CD4-positive, alpha-beta T cell treated with Interleukin-15 for 1 hour (primary cell): Measurements from ENCODE around the gene NEDD4.
"Not testable (repeated sequence)": the region's sequence is repeated elsewhere in the genome, so short reads cannot be mapped to it uniquely, and the experiment has no call there.

Experiments
- DNase-seq: peaks from one replicate; pipeline ENCODE4 v3.0.0-alpha.2; 2020

The NEDD4 gene

DNA sequence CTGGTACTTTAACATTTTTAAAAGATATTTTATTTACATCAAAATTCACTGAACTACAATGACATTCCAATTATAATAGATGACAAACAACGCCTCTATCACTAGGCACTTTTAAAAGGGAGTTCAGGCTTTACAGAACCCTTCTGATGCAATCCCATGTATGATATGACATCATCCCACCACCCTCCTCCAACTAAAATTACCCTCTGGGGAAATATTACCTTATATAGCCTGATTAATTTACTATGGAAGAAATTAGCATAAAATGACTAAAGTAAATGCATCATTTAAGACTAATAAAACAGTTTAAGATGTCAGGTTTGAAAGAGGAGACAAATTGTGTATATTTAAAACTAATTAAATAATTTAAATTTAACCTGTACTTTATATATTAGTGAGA lies 10.4 kb upstream of the NEDD4 start:
- DNase-seq, result not testable (repeated sequence)

DNA sequence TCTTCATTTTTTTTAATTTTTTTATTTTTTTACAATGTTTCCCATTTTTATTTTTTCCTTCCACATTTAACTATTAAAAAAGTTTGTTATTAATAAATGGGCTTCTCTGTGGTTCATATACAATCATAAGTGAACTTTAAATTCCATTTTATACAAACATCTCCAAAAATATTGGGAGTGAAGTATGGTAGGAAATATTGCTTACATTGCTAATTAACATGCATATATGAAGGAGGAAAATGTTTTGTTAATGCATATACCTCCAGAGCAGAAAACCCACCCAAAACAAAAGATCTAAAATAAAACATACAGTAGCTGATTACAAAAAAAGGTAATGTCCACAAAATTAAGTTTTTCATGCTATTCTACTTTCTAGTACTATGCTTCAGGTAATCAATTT lies 9.9 kb upstream of the NEDD4 start:
- DNase-seq, result not testable (repeated sequence)

DNA sequence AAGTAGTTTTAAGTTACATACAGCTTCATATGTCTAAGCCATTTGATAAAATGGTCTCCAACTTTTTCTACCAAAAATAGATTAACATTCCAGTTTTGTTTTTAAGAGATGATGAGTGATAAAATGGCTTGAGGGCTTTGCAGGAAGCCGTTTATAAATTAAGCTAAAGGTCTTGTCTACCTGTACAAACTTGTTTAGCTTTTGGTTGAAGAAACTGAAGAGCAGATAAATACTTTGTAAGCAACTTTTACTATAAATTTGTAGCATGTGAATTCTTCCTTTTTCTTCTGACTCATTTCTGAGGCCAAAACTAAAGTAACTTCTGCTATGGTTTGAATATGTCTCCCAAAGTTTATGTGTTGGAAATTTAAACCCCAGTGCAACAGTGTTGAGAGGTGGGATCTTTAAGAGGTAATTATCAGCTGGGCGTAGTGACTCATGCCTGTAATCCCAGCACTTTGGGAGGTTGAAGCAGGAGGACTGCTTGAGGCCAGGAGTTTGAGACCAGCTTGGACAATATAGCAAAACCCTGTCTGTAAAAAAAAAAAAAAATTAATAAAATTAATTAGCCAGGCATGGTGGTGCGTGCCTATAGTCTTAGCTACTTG lies 8.2 kb upstream of the NEDD4 start:
- no peak for DNase-seq

DNA sequence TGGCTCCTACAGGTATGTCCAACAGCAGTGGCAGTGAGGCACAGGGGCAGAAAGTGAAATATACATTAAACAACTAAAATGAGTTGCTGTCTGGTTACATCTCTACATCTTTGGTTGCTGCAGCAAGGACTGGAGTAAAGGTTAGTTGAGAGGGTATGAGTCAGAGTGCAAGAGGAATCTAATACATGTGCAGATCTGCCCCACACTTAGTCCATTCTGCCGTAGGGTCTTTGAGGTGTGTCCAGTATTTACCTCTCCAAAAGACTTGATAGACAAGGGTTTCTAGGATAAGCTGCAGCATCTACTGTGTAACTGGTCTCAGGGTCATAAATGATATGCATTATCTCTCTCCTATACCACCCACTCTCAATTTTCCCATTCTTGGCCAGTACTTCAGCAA lies 6.2 kb upstream of the NEDD4 start:
- DNase-seq, result no peak

DNA sequence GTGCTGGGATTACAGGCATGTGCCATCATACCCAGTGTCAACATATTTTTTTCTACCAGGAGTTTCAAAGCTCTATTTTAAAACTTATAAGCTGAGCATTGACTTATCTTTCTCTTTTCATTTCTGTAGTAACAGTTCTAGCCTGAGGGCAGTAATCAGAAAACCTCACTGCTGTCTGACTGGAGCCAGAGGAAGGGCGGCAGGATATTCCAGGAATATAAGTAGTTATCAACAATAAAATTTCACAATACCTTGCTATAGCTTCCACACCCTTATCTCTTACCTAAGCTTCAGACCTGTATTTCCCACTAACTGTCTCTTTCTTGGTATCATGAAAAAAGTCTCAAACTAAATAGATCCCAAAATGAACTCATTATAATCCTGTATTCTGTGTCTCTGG lies 5.1 kb upstream of the NEDD4 start:
- no peak for DNase-seq

DNA sequence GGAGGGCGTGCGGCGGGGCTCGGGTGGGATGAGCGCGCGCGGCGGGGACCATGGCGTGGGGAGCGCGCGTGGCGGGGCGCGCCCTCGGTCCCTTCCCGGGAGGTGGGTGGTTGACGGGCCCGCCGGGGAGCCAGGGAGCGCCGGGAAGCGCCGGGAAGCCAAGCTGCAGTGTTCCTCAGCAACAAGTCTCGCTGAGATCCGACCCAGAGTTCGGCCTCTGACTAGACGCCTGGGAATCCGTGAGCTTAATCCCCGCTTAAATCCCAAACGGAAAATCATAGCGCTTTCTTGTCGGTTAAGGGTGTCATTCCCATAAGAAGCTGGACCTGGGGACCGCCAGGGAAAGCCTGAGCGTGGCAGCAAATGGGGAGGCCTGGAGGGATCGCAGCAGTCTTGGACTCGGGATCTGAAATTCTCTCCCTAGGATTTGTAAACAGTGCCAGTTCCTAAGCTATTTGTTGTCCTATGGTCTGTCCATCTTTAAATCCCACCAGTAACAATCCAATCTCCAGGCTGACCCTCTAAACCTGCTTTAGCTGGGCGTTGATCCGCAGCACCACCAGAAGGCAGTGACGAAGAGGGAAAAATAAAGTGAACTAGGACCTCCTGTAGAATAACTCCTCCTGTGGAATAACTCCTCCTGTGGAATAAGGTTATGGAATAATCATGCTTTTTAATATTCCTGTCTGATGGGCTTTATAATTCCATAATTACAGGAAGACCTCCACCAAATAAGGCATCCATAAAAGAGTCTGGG lies 570 bp upstream of the NEDD4 start:
- no peak for DNase-seq

DNA sequence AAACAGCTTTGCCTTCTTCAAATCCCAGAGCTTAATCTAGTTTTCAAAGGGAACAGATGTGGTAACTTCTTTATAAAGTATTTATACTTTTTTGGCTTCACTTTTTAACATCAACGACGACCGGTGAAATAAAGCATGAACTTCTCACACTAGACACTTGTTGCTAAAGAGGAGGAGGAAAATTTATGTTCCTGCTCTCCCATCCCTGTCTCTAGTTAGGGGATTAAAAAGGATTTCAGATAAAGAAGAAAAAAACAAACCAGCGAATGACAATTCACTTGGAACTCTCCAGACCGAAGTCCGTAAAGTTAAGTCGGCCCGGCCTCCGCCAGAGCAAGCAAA lies 672 bp downstream of the NEDD4 start:
- no peak for DNase-seq

DNA sequence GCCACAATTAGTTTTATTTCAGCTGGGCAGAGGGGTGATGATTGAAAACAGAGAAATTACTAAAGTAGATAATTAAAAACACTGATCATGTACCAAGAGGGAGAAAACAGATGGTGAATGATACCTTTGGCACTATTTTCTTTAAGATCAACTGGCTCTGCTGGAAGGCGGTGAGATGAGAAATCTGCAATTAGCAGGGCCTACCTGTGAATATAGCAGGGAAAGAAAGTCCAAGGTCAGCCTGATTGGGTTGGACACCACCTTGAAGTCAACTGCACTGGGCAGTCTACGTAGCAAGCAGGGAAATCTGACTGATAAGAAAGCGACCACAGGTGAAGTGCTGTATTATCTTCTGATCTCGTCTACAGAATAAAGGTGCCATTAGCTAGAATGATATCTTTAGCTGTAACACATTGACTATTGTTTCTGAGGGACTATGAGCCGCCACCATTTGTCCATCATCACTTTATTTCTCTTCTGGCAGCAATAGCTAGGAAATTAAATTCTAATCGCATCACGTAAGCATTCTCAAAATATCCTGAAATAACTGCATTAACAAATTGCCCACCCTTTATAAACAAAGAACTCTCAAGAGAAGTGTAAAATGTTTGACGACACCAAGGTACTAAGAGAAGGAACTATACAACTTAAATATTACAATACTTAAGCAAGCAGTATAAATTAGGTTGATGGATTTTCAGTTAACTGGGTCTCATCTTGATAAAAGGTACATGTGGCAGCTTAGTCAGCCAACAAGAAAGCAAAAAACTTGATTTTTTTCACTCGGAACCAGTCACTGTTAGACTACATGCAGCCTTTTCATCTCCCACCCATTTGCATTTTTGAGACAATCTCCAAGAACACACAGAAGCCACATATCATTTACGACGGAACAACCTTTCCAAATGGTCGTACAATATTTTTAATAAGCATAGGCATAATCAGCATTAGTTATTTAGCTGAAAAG lies 1.3 kb downstream of the NEDD4 start:
- no peak for DNase-seq

DNA sequence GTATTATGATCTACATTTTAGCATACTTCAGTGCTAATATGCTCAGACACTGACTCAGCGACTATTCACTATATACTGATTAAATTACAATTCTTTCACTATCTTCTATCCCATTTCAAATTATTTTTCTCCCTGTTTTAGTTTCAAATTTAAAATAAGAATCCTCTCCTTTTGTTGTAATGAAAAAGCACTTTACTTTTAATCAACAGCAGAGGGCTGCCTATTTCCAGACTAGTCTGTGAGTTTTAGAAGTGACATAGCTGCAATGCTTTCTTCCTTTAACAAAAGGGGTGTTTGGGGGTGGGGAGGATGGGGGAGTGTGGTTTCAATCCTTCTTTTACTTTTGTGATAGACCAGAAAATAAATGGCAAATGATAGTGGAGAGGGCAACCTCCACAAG lies 2.4 kb downstream of the NEDD4 start:
- DNase-seq, result no peak

DNA sequence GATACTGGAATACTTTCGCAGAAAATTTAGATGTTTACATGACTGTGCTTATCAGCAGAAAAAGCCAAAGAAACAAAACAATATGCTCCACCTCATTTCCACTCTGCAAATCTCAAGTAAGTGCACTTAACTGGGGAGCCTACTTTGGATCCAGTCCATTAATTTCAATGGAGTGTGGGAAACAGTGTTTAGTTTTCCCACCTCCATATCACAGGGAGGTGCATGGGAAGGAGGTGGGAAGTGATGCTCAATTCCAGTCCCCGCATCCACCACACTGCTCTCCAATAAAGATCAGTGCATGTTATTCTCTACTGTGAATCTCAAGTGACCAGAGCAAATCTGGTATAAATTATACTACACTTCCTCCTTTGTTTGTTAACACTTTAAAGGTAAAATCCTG lies 2.9 kb downstream of the NEDD4 start:
- no peak for DNase-seq

DNA sequence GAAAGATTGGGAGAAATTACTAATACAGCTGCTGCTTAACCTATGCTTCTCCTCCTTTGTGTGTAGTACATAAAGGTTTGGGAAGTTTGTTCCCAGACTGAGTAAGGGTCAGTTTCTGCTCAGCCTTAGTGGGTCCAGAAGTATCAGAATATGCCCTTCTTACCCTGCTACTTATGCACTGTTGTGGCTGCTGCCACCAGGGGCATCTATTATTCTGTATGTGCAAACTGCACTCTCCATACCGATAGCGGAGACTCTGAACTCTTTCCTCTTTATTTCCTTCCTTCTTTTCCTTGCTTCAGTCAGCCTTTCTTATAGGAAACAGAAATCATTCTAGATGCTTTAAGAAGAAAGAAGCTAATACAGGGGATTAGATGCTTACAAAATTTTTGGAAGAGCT lies 4.0 kb downstream of the NEDD4 start:
- no peak for DNase-seq

DNA sequence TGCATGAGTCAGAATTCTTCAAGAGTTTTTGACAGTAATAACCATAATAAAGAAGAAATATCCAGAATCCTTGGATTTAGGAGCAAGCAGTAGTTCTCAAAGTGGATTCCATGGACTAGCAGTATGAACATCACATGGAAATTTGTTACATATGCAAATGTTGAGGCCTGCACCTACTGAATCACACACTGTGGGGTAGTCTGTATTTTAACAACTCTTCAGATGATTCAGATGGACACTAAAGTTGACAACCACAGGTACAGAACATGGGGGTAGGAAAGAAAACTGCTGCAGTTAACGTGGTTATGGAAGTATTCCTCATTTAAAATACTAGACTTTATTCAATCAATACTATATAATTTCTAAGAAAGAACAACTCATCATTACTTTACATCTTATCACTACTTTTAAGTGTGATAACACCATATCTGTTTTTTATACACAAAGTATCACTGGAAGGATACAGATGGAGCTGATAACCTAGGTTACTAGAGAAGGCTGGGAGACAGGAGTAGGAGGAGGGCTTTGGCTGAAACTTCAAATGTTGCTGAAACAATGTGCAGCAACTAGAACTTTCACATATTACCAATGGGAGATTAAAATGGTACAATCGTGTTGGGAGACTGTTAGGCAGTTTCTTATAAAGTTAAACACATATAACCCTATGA lies 11.7 kb downstream of the NEDD4 start:
- no peak for DNase-seq

DNA sequence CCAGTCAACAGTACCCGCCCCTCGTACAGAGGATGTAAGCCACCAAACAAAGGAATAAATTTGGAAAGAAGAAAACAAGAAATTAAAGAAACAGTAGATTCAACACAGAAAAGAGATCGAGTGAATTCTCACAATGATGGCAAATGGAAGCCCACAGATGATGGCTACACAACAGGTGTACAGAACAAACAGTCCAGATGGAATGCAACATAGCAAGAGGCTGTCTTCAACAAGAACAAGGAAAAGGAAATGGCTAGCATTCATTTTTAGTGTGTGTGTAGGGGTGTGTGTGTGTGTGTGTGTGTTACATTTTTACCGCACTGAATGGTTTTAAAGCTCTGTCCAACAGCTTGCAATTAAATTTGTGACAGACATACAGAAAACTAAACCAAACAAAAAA lies 12.9 kb downstream of the NEDD4 start:
- no peak for DNase-seq

DNA sequence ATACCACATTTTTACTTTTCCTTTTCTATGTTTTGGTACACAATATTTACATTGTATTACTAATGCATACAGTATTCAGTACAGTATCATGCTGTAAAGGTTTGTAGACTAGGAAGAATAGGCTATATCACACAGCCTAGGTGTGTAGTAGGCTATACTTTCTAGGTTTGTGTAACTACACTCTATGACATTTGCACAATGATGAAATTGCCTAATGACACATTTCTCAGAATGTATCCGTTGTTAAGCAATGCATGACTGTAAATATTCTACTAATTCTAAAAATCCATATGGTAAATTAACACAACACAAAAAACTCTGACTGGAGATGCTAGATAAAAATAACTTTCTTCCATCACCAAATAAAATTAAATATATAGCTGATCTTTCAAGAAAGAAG lies 16.2 kb downstream of the NEDD4 start:
- DNase-seq, result no peak

DNA sequence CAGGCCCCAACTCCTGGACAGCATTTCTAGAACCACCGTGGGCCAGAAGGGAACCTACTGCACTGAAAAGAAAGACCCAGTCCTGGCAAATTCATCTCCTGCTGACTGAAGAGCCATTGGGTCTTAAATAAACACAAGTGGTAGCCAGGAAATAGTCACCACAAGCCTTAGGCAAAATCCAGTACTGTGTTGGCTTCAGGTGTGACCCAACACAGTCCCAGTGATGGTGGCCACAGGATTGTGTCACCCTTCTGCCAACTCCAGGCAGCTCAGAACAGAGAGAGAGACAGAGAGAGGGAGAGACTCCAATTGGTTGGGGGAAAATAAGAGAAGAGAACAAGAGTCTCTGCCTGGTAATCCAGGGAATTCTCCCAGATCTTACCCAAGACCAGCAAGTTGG lies 23.1 kb downstream of the NEDD4 start:
- DNase-seq, result no peak

DNA sequence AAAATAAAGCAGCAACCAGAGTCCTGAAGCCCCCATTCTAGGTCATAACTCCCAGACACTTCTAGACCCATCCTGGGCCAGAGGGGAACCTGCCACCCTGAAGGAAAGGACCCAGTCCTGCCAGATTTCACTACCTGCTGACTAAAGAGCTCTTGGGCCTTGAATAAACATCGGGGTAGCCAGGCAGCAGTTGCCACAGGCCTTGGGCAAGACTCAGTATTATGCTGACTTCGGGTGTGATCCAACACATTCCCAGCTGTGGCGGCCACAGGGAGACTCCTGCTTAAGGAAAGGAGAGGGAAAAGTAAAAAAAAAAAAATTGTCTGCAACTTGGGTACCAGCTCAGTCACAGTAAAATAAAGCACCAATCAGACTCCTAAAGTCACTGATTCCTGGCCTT lies 23.8 kb downstream of the NEDD4 start:
- DNase-seq, result no peak

DNA sequence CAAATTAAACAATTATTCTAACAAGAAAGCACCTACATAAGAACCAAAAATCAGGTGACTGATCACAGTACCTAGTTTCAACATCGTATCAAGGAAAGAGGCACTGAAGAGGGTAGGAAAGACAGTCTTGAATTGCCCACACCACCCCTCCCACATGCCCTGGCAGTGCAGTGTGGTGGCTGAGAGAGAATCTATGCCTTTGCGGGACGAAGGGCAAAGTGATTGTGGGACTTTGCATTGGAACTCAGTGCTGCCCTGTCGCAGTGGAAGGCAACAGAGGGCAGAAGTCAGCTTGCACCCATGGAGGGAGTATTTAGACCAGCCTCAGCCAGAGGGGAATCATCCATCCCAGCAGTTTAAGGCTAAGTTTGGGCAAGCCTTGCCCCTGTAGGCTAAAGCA lies 24.5 kb downstream of the NEDD4 start:
- no peak for DNase-seq

DNA sequence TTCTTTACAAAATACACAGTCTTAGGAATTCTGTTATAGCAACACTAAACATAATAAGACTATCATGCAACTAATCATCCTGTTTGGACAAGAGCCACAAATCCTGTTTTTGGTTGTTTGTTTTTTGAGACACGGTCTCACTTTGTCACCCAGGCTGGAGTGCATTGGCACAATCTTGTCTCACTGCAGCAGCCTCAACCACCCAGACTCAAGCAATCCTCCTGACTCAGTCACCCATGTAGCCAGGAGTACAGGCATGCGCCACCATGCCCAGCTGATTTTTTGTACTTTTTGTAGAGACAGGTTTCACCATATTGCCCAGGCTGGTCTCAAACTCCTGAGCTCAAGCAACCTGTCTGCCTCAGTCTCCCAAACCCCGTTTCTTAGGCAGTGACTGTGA lies 28.3 kb downstream of the NEDD4 start:
- no peak for DNase-seq

DNA sequence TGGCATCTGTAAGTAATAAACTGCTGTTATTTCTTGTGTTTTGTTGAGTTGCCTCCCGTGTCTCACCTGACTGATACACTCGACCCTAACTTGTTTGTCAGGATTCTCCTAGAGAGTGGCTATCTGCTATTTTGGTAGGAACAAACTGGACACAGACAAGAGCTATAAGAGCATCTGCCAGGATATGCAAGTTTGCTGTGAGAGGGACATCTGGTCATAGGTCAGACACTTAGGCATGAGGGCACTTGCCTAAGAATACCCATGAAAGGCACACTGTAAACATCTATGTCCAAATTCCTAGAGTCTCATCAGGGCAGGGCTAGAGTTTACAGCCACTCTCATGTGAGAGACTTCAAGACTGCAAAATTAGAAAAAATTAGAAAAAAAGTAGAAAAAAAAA lies 32.5 kb downstream of the NEDD4 start:
- no peak for DNase-seq

DNA sequence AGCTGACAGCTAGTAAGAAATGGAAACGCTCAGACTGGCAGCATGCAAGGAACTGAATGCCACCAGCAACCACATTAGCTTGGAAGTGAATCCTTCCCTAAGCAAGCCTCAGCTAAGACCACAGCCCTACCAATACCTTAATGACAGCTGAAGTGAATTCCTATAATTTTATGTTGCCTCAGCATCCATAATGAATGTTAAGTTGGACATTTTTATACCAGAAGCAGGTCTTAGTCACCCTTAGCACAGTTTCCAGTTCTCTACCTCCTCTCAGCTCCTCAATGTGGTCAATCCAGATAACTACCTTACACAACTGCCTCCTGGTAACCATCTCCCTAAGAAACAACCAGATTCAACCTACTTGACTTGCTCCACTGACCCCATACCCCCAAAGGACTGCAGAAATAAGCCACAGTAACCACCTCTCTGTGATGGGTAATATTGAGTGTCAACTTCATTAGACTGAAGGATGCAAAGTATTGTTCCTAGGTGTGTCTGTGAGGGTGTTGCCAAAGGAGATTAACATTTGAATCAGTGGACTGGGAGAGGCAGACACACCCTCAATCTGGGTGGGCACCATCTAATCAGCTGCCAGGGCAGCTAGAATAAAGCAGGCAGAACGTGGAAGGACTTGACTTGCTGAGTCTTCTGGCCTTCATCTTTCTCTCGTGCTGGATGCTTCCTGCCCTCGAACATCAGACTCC lies 33.5 kb downstream of the NEDD4 start:
- no peak for DNase-seq

DNA sequence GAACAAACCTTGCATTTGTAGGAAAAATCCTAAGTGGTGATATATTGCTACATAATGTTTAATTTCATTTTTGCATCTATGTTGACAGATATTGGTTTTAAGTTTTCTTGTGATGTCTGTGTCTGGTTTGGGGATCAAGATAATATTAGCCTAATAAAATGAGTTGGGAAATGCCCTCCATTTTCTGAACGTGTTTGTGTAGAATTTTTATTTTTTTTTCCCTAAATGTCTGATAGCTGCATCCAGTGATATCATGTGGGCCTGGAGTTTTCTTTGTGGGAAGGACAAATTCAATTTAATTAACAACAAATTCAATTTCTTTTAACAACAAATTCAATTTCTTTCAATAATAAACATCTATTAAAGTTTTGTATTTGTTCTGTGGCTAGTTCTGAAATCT lies 35.1 kb downstream of the NEDD4 start:
- DNase-seq, result no peak

DNA sequence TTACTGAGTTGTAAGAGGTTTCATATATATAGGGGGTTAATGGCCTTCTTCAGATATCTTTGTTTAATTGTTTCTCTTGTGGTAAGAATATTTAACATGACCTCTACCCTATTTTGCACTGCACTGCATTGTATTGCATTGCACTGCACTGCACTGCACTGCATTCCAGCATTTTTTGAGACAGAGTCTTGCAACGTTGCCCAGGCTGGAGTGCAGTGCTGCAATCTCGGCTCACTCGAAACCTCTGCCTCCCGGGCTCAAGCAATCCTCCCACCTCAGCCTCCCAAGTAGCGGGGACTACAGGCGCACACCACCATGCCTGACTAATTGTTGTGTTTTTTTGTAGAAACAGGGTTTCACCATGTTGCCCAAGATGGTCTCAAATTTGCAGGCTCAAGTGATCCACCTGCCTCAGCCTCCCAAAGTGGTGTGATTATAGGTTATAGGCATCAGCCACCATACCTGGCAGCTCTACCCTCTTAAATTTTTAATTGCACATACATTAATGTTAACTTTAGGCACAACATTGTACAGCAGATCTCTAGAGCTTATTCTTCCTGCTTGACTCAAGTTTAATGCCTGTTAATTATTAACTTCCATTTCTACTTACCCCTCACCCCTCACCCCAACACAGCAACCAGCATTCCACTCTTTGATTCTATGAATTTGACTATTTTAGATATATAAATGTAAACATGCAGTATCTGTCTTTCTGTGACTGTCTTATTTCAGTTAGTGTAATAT lies 38.4 kb downstream of the NEDD4 start:
- DNase-seq, result no peak
